CD4-positive, alpha-beta T cell treated with Interleukin-15 for 1 hour (primary cell): ENCODE data around the gene NTM.

Experiments used
- DNase-seq: peaks from one replicate; pipeline ENCODE4 v3.0.0-alpha.2; 2020

Gene NTM

DNA sequence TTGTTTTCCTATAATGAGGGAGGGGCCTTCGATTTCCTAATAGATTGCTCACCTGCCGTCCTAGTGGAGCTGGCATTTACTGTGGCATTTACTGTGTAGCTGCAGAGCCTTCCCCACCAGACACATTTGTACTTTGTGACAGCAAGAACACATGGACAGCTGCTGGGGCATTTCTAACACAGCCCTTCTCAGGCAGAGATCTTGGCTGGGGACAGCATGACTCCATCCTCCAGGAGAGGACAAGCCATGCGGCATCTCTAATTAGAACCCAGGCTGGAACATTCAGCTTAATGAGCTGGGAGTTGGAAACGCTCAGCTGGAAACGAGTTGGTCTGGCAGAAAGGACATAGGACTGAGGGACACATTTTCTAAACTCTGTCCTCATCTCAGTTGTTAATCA, 887.5 kb downstream of the NTM start:
- DNase-seq, result no peak

DNA sequence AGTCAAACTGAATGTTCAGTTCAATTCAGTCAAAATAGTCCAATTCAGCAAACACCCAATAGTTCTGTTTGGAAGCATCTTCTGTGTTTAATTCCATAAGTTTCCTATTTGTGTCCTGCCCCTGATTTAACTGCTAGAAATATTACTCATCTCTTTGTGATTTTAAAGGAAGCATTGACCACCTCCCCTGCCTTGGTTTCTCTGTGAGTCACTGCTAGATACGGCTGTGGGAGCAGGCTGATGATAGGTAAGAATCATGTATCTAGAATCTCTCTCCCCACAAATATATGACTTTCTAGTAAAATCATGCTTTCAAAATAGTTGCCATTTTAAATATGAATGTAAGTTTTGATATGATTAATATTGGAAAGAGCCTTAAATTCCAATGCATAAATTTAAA, 888.5 kb downstream of the NTM start:
- DNase-seq, result no peak

DNA sequence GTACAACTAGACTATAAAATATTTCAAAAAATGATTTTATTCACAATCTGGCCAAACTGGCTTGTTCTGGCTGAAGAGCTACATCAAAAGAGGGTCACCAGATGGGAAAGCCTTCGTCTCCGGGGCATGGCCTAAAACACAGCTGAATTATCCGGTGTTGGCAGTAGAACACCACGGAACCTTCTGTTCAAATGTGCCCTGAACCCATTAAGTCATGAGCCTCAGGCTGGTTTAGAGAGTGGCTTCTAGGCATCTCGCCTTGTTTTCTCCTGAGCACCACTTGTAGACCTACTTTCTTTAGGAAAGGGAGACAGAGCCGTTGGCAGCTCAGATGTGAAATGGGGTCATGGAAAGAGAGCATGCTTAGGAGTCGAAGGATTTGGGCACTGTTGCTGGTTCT, 890.2 kb downstream of the NTM start:
- DNase-seq, result no peak

DNA sequence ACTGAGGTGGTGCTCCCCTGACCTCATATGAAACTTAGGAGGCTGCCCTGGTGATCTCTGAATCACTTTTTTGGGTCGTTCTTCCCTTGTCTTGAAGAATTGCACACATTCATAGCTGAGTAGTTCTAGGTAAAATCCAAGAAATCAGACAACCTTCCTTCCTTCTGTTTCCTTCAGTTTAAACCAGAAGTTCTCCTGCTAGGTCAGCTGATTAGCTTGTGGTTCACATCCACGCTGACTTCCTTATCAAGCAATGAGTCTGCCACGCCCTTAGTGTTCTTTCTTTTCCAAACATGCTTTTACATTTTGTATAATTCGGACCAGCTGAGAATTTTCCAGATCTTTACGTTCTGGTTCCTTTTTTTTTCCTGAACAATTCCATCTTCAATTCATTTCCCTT, 892.8 kb downstream of the NTM start:
- no peak for DNase-seq

DNA sequence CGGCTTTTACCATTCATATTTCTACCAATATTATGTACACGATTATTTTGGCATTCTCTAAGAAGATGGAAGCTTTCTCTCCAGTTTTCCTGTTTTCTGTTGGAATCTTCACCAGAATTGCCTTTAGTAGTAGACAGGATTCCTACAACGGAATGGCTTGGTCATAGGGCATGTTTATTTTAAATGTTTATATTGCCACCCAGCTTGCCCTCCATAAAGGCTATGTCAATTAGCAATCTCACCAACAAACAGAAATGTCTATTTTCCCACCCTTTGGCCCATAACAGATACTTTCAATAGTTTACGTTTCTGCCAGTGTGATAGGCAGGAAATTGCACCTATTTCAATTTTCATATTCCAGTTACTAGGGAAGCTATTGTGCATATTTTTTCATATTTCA, 893.5 kb downstream of the NTM start:
- DNase-seq, result no peak

DNA sequence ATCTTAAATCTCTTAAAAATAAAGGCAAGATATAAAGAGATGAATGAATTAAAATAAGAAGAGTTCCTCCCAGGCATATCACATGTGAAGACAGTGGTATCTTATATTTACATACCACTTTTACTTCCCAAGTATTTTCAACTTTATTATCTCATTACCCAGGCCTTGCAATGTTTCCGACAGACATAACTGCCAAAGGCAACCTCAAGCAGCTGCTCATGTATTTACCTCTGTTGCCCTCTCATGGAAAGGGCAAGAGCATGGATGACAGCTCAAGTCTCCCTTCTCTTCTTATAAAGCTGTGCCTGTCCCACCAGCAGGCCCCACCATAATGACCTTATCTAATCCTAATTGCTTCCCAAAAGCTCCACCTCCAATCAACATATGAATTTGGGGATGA, 894.2 kb downstream of the NTM start:
- DNase-seq, result no peak

DNA sequence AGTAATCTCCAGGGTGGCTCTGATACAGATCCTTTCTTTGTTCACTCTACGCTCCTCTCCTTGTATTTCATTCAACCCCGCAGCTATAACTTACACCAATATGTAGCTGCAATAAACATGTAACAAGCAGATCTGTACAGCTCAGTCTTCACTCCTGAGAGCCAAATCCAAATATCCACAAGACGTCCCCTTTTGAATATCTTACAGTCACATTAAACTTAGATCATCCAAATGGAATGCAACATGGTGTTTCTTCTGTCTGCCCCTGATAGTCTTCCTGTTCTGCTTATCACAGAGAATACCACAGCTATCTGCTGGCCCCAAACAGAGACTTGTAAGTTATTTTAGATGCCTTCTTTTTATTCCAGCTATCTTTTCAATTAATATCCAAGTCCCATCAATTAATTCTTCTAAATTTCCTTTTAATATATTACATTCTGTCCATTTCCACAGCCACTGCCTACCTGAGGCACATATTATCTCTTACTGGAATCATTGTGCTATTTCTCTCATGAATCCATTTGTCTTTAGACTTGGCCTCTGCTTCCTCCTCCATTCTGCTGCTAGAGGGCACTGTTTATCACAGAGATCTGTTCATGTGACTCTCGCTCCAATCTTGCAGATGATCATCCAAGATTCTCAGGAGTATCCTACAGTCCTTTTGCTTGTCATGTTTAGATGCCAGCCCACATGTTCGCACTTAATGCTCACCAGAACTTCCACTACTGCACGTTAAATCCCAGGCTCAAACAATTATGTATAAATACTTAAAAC, 908.6 kb downstream of the NTM start:
- DNase-seq, result no peak

DNA sequence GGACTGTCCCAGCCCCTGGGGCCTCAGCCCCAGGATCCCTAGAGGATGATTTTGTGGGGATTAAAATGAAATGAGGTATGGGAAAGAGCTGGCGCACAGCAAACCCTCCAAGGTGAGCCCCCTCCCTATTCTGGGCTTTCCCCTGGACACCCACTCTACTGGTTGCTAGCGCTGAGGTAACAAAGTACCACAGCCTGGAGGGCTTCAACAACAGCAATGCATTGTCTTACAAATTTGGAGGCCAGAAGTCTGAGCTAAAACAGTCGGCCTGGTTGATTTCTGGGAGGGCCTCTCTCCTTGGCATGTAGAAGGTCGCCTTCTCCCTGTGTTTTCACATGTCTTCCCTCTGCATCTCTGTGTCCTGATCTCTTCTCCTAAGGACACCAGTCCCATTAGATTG, 913.6 kb downstream of the NTM start:
- DNase-seq, result no peak

DNA sequence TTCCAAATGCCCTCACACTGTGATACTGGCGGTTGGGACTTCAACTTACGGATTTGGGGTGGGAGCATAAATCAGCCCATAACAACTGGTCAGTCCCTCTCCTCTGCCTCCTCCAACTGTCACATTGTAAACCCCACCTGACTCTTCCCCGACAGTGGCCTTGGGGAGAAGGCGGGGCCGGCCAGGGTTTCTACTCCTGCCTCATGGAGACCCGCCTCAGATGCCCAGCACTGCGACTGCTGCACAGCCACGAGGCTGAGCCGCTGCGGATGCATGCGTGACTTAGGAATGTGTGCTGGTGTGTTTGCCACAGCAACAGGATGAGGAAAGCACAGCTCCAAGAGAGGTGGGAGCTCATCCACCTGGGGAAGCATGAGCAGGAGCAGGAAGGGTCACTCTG, 914.2 kb downstream of the NTM start:
- DNase-seq, result no peak

DNA sequence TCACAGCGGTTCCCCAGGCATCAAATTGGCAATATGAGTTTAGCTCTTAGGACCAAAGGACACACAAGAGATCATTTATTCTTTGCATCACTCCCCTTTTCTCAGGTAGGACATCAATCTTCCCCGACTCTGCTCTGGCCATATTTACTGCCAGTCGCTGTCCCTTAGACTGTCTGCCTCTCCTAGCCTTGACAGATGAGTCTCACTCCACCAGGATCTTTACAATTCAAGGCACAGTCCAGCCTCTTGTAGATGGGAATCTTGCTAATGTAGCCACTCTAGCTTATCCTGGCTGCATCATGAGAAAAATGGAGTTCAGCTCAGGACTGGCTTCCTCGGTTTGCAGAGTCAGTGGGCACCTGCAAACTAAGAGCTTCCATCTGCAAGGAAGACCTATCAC, 915.2 kb downstream of the NTM start:
- DNase-seq, result no peak

DNA sequence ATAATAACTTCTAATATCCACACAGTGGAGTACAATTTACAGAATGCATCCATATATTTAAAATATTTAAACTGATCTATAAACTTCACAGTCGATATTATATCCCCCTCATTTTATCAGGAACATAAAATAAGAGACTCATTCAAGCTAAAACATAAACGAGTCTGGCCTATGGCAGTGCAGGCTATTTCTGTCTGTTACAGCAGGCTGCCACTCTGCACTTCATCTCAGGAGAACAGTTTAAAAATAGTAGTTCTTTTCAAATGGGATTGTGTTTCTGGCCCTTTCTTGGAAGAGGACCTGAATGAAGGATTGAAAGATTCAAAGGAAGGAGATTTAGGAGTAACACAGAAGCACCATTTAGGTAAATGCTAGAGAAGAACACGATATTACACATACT, 915.7 kb downstream of the NTM start:
- DNase-seq, result no peak

DNA sequence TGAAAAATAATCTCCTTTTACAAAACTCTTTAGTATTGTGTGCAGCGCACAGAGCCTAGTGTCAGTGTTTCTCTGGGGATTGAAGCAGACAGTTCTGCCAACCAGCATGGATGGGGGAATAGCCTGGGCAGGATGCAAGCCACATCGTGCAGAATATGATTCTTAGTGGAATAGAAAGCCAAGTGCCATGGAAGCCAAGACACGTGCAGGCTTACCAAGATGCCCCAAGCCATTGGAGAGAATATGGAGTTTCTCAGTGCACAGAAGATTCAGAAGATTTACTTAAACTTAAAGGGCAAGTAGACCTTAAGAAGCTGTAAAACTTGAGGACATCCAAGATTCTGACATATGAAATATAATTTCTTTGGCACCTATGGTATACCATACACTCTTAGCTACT, 917.6 kb downstream of the NTM start:
- no peak for DNase-seq

DNA sequence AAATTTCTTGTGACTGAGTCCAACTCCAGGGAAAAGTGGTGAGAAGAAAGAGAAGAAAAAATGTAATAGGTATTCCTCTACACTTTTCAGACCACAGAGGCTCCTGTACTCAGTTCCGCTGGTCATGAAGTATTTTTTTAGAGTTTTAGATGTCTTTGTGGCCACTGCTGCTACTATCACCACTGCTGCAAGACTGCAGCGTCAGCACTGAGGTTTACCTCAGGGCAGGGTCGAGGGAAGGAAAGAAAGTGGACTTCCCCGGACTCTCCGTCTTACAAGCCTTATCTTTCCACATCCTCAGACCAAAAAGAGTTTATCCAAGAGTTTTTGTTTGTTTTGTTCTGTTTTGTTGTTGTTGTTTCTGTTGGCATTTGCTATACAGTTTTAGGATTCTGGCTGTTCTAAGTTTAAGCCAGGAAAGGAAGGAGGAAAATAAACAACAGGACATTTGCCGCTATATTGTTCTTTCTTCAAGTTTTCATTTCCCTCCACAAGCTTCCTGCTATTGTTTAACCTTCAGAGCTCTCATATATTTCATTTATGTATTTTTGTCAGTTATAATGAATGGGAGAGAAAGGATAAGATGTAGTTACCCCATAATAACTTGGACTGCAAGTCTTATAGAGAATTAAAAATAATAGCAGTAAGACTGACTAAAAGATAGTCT, 919.3 kb downstream of the NTM start:
- no peak for DNase-seq

DNA sequence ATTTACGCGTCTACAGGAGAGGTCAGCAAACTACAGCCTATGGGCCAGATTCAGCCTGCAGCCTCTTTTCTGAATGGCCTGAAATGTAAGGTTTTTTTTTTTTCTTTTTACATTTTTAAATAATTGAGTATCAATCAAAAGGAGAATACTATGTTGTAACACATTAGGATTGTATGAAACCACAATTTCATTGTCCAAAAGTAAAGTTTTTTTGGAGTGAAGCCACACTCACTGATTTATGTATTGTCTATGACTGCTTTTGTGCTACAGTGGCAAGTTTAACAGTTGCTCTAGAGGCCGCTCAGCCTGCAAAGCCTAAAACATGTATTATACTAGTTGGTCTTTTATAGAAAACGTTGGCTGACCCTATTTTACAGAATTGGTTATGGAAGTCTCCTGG, 923.2 kb downstream of the NTM start:
- no peak for DNase-seq

DNA sequence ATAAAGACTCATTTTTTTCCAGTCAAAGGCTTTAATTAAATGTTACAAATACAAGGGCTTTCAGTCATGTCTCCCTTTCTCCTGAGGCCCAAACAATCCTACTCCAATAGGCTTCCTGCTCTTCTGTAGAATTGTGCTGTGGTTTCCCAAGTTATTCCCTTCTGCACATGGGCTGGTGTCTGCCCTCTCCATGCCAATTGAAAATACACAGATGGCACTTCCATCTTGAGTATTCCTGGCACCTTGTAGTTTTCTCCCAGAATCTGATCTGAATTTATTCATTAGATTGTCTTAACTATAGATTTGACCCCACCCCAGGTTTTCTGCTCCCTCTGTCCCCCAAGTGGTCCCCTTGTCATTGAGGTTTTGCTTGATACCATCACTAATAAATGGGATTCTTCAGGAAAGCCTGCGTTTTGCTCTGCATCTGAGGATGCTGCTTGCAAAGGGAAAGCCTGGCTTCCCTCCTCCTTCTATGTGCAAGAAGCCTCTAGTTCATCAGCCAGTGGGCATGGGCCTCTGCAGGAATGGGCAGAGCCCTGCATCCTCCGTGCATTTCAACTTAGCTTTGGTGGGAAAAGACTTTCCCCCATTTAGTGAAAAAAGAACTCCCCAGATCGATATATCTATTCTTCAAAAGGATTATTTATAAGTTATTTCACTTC, 926.7 kb downstream of the NTM start:
- DNase-seq, result no peak

DNA sequence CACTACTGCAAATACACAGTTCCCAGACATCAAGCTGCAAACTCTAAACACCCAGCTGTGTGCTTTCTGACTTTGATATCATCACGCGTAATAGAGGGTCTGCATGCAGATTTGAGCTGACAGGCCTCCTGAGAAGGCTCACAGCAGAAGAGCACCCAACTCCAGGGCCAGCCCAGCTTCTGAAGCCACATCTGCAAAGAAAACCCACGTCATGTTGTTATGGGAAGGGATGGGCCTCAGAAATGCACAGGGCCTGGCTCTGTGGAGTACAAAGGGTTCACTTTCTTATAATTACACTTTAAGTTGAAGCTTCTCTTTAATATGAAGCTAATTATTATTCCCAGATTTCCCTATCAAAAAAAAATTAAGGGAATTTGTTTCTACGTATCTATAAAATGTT, 927.9 kb downstream of the NTM start:
- DNase-seq, result no peak

DNA sequence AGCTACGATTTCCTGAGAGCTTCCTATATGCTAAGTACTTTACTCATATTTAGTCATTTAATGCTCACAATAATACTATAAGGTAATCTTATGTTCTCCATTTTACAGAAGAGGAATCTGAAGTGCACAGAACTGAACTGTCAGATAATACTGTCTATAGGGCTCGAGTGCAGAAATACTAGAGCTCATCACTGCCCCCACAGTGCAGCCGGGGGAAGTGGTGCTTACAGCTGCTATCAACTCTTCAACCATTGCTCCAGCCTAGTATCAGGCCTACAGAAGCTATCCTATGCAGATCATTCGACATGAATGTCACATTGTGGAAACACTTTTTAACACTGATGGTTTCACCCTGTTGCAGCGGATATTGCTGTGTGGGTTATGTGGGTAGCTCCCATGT, 929.9 kb downstream of the NTM start:
- DNase-seq, result no peak

DNA sequence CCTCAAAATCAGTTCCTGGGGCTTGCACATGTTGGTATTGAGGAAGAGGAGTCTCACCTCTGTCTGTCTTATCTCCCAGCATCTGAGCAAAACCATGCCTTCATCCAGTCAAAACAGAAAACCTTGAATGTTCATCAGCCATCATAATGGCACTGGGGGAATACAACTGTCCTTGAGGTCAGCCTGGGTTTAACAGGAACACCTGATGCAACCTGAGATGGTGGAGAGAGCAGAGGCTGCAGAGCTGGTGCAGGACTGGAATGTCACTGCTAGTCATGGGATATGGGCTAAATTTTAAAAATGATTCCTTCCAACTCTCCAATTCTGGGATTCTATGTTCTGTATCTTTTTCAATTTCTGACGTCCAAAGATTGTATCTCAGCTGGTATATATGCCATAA, 931.0 kb downstream of the NTM start:
- DNase-seq, result no peak

DNA sequence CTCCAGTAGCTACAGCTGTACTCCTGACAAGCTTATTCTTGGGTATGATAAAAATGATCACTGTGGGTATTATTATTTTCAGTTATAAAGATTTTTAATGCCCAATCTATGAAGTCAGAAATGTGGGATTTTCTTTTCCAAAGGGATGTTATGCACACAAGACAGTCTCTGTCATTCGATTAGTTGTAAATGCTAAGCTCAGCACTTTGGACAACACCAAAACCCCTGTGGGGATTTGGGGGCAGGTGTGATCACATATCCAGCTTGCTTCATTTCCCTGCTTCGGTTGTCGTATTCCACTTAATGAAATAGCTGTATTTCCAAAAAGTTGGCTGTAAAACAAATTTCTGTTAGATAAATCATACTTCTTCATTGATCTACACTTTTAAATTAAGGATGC, 931.5 kb downstream of the NTM start:
- no peak for DNase-seq

DNA sequence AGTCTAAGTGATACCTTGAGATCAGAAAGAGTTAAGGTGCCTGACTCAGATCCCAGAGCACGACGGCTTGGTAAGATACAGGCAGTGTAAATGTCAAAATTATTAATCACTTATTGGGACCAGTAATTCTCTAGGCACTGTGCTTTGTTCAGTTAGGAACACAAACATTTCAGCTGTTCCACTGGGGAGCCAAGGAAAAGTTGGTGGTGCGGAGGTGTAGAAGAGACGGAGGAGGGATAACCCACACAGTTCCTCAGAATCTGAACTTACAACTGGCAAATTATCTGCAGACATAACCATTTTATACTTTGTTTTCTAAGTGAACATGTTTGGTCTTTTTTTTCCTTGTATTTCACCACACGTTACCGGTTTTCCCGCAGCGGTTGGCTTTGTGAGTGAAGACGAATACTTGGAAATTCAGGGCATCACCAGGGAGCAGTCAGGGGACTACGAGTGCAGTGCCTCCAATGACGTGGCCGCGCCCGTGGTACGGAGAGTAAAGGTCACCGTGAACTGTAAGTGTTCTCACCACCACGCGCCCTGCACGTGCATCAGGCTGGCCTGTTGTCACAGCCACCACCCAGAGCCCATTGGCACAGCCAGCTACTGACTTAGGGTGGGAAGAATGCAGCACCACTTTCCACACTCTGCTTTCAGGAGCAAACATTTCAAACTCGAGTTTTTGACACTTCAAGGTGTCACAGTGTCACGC, 937.0 kb downstream of the NTM start:
- DNase-seq, result no peak

DNA sequence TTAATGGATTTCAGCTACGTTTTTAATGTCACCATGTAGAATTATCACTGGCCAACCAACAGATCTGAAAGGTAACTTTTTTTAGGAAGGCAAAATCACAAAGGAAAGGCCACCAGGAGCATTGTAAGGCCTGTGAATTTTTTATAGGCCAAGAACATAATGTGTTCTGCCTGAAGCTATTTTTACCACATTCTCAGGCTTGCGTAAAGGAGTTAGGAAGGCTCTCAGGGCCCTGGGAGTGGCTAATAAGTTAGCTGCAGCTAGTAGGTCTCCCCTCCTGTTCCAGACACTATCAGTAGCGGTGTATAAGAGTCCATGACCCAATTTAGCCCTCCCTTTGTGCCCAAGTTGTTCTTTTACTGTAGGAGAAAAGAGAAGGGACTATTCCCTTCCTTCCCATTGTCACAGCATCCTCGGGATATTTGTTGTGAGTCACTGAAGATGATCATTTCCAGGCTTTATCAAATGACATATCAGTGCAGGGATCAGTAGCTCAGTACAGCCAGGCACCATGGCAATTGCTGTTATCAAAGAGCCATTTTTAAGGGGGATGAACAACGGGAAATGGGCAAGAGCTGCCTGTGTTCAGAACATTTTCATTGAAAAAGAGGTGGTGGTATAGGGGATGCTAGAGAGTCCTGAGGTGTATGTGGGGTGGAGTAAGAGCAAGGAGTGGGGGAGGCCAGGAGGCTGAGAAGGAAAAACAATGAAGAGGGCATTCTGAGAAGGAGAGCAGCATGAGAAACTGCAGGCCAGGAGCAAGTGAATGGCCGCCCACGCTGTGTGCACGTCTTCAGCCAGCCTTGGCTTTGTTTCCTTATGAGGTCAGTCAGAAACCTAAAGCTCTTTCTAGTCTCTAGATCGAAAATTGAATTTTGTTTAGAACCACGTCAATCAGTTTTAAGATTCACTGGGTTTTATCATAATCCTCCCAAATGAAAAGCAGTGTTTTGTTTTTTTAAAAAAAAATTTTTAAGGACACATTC, 940.3 kb downstream of the NTM start:
- DNase-seq, result no peak

DNA sequence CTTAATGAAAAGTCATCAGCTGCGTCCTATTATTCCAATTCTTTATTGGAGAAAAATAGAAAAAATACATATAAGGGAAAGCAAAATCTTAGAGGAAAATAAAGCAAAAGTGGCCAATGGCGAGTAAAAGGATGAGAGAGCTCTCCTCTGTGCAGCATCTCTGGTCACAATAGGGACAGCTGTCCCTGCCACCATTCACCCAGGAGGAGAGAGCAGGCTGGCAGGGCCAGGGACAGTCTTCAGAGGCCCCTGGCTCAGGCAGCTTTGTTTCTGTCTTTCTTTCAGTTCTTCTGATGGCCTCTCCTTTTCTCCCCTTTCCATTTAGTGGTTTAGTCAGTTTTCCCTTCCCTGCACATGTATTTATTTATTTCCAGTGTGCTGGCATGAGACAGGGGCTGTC, 941.3 kb downstream of the NTM start:
- DNase-seq, result no peak

DNA sequence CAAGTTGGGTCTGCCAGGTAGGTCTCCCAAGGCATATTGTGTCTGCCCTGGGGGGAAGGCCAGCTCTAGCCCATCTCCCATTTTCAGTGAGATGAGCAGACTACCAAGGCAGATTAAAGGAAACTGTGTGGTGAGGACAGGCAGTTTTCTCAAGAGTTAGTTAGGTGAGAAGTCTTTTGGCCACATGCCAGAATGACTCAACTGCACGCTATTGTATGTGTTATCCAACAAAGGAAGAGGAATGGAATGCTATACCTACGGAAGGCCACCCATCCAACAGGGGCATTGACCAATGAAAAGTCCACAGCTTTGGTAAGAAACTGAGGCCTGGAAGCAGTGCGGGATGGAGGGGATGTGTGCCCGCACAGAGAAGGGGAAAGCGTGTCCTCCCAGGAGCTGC, 941.7 kb downstream of the NTM start:
- DNase-seq, result no peak
